ENCODE measurements around the gene TRPM3. TPM values are rescaled to one million over a fixed set of nuclear protein-coding genes. Genes with fewer than 3 reads are reported as not detected.

The TRPM3 gene
- total RNA-seq, 1 experiment from 2014 or later: not detected

- ChIA-PET POLR2A (no interaction called here), CTCF (no interaction called here)
- Histone ChIP-seq H3K36me3 (ENCODE audit: control insufficient read depth, insufficient read depth, low read length) (no peaks in the 10 kb centered on the region), H3K27me3 (ENCODE audit: control insufficient read depth, insufficient read depth, low read length) (no peaks in the 10 kb centered on the region), H3K9me3 (ENCODE audit: control insufficient read depth, insufficient read depth, low read depth, low read length) (no peaks in the 10 kb centered on the region), H3K27ac (ENCODE audit: low read length) (no peak overlapping the region), H3K4me3 (ENCODE audit: low read depth in 2 of 2, low read length in 2 of 2) (no peak overlapping the region), H3K4me1 (ENCODE audit: control insufficient read depth, insufficient read depth, low read length) (no peaks in the 10 kb centered on the region)
- in situ Hi-C loops (cut with HindIII; ENCODE audit: low pct_unique_long_range_greater_than_20kb, low sequenced_read_pairs) (no loop called here), intact Hi-C loops (cut with micrococcal nuclease; ENCODE audit: unreplicated experiment) (no loop called here)
- BruUV-seq (replicated peaks): no TSS peak
- DNase-seq (ENCODE audit: low read depth, low spot score) (no peak), ATAC-seq (no peak)
- no peak for TF ChIP-seq CTCF (IDR thresholded peaks at IDR 0.05)
- no peak for TF ChIP-seq TCF7L2 (IDR thresholded peaks at IDR 0.05; ENCODE audit: low read depth, low read length)
- TF ChIP-seq SIN3A (IDR thresholded peaks at IDR 0.05; ENCODE audit: borderline replicate concordance, insufficient read depth, low read depth, low read length): no peak
- TF ChIP-seq REST (IDR thresholded peaks at IDR 0.05; ENCODE audit: insufficient read depth in 1 of 2, low read depth in 2 of 2, low read length in 1 of 2): no peak
- TF ChIP-seq POLR2AphosphoS5 (IDR thresholded peaks at IDR 0.05; ENCODE audit: low read depth, low read length): no peak
Measured at GRCh38 chr9:70590315-70590677, 531.1 kb downstream of the TRPM3 start.

- H3K36me3 ChIP-seq (ENCODE audit: control insufficient read depth, insufficient read depth, low read length): no peaks in the 10 kb centered on the region
- no peak overlapping the region for H3K27ac ChIP-seq (ENCODE audit: low read length)
- no peak for TF ChIP-seq POLR2AphosphoS5 (IDR thresholded peaks at IDR 0.05; ENCODE audit: low read depth, low read length)
- no peak for TF ChIP-seq CTCF (IDR thresholded peaks at IDR 0.05)
- no peak for TF ChIP-seq REST (IDR thresholded peaks at IDR 0.05; ENCODE audit: insufficient read depth in 1 of 2, low read depth in 2 of 2, low read length in 1 of 2)
- TF ChIP-seq TCF7L2 (IDR thresholded peaks at IDR 0.05; ENCODE audit: low read depth, low read length): no peak
- TF ChIP-seq SIN3A (IDR thresholded peaks at IDR 0.05; ENCODE audit: borderline replicate concordance, insufficient read depth, low read depth, low read length): no peak
- BruUV-seq (replicated peaks): no TSS peak
- POLR2A ChIA-PET: no interaction called here
- DNase-seq (ENCODE audit: low read depth, low spot score) (no peak), ATAC-seq (no peak)
- no peaks in the 10 kb centered on the region for H3K27me3 ChIP-seq (ENCODE audit: control insufficient read depth, insufficient read depth, low read length)
- no peaks in the 10 kb centered on the region for H3K4me1 ChIP-seq (ENCODE audit: control insufficient read depth, insufficient read depth, low read length)
- no peak overlapping the region for H3K4me3 ChIP-seq (ENCODE audit: low read depth in 2 of 2, low read length in 2 of 2)
- CTCF ChIA-PET: no interaction called here
- no peaks in the 10 kb centered on the region for H3K9me3 ChIP-seq (ENCODE audit: control insufficient read depth, insufficient read depth, low read depth, low read length)
- intact Hi-C loops (cut with micrococcal nuclease; ENCODE audit: unreplicated experiment): no loop called here
- in situ Hi-C loops (cut with HindIII; ENCODE audit: low pct_unique_long_range_greater_than_20kb, low sequenced_read_pairs): no loop called here
Measured at GRCh38 chr9:70589571-70590314, 531.7 kb downstream of the TRPM3 start.

Measured in Panc1 (cell line).